ENCODE results near the gene FURIN.
"Not testable (repeated sequence)": the region's sequence is repeated elsewhere in the genome, so short reads cannot be mapped to it uniquely, and the experiment has no call there.

Gene FURIN

DNA sequence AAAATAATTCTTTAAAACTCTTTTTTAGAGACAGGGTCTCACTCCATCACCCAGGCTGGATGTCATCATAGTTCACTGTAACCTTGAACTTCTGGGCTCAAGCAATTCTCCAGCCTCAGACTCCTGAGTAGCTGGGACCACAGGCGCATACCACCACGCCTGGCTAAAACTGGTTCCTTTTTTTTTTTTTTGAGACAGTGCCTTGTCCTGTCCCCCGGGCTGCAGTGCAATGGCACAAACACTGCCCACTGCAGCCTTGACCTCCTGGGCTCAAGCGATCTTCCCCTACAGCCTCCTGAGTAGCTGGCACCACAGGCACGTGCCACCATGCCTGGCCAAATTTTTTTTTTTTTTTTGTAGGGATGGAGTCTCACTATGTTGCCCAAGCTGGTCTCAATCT, 23.7 kb upstream of the FURIN start:
- TF ChIP-seq, protein P1, sequence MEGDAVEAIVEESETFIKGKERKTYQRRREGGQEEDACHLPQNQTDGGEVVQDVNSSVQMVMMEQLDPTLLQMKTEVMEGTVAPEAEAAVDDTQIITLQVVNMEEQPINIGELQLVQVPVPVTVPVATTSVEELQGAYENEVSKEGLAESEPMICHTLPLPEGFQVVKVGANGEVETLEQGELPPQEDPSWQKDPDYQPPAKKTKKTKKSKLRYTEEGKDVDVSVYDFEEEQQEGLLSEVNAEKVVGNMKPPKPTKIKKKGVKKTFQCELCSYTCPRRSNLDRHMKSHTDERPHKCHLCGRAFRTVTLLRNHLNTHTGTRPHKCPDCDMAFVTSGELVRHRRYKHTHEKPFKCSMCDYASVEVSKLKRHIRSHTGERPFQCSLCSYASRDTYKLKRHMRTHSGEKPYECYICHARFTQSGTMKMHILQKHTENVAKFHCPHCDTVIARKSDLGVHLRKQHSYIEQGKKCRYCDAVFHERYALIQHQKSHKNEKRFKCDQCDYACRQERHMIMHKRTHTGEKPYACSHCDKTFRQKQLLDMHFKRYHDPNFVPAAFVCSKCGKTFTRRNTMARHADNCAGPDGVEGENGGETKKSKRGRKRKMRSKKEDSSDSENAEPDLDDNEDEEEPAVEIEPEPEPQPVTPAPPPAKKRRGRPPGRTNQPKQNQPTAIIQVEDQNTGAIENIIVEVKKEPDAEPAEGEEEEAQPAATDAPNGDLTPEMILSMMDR (IDR thresholded peaks at IDR 0.05; ENCODE audit: extremely low read depth, insufficient read depth, missing control alignments), result no peak
- DNase-seq (ENCODE audit: low spot score), result no peak
- in situ Hi-C loops (cut with MboI; ENCODE audit: low pct_unique_long_range_greater_than_20kb, low sequenced_read_pairs, unreplicated experiment), result no loop called here

DNA sequence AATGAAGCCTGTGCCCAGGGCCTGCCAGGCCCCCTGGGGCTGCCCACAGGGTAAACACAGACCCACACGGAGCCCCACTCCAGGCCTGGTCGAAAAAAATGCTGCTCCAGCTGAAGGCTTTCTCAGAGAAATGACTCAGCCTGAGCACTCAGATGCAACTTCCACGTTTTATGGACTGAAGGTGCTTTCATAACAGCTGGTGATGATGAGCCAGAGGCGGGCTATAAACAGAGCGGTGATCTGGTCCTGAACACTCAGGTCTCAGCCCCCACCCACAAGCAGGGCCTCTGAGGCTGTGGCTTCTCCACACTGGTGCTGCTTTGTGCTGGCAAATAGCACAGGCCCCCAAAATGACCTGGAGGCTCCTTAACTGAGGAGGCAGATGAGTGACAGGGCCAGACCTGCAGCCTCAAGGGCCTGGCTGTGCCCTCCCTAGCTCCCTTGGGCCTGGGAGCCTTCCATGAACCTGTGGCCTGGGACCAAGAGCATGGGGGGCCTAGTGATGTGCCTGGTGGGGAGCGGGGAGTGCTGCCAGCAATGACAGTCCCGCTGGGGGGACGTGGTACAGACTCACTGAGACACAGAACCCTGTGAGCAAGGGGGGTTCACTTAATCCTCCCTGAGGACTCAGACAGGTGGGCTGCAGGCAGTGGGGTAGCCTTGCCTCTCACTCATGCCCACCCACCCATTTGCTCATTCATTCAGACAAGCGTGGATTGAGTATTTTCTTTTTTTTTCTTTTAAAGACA, 23.0 kb upstream of the FURIN start:
- in situ Hi-C loops (cut with MboI; ENCODE audit: low pct_unique_long_range_greater_than_20kb, low sequenced_read_pairs, unreplicated experiment), result no loop called here
- peak; percentile 61 for DNase-seq (ENCODE audit: low spot score)
- TF ChIP-seq, protein P1 (IDR thresholded peaks at IDR 0.05; ENCODE audit: extremely low read depth, insufficient read depth, missing control alignments), result no peak

- DNase-seq (ENCODE audit: low spot score), result not testable (repeated sequence)
Measured at GRCh38 chr15:90849424-90849823, 19.0 kb upstream of the FURIN start.

GRCh38 chr15:90851114-90851513, 17.3 kb upstream of the FURIN start:
- in situ Hi-C loops (cut with MboI; ENCODE audit: low pct_unique_long_range_greater_than_20kb, low sequenced_read_pairs, unreplicated experiment), result no loop called here
- DNase-seq (ENCODE audit: low spot score), result no peak
- TF ChIP-seq, protein P1 (IDR thresholded peaks at IDR 0.05; ENCODE audit: extremely low read depth, insufficient read depth, missing control alignments), result no peak

More at GRCh38 chr15:90849424-90849823, 19.0 kb upstream of the FURIN start:
- in situ Hi-C loops (cut with MboI; ENCODE audit: low pct_unique_long_range_greater_than_20kb, low sequenced_read_pairs, unreplicated experiment), result not testable (repeated sequence)

GRCh38 chr15:90851940-90852339, 16.4 kb upstream of the FURIN start:
- TF ChIP-seq, protein P1 (IDR thresholded peaks at IDR 0.05; ENCODE audit: extremely low read depth, insufficient read depth, missing control alignments), result no peak
- DNase-seq (ENCODE audit: low spot score), result no peak
- in situ Hi-C loops (cut with MboI; ENCODE audit: low pct_unique_long_range_greater_than_20kb, low sequenced_read_pairs, unreplicated experiment), result no loop called here

DNA sequence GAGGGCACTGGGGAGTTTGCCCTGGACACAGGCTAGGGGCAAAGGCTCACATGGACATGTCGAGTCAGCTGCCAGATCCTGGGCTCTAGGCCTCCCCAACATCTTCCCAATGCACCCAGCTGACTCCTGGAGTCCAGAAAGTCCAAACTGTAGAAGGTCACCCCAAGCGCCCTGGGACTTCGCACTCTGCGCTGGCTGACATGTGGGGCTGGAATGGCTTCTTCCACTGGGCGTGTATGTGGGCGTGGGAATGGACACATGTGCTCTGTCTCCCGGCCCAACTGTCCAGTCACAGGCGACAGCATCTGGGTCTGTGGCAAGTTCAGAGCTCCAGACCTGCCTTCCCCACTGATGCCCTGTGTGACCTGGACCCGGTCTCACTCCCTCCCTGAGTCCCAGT, 13.2 kb upstream of the FURIN start:
- DNase-seq (ENCODE audit: low spot score), result no peak
- TF ChIP-seq, protein P1 (IDR thresholded peaks at IDR 0.05; ENCODE audit: extremely low read depth, insufficient read depth, missing control alignments), result no peak
- in situ Hi-C loops (cut with MboI; ENCODE audit: low pct_unique_long_range_greater_than_20kb, low sequenced_read_pairs, unreplicated experiment), result no loop called here

- in situ Hi-C loops (cut with MboI; ENCODE audit: low pct_unique_long_range_greater_than_20kb, low sequenced_read_pairs, unreplicated experiment), result no loop called here
- TF ChIP-seq, protein P1 (IDR thresholded peaks at IDR 0.05; ENCODE audit: extremely low read depth, insufficient read depth, missing control alignments), result no peak
- DNase-seq (ENCODE audit: low spot score), result no peak
Measured at GRCh38 chr15:90857337-90857736, 11.1 kb upstream of the FURIN start.
